ENCODE data around the gene GSN.

- TF ChIP-seq CTCF (conservative IDR thresholded peaks at IDR 0.05; ENCODE audit: low read length) (no peak), EZH2phosphoT487 (IDR thresholded peaks at IDR 0.05; ENCODE audit: borderline replicate concordance) (no peak)
These were observed 83.1 kb downstream of the GSN start for GRCh38 chr9:121350993-121351561.
